MM.1S (cell line): ENCODE results near the gene MCEE.
"Not testable (repeated sequence)": the region's sequence is repeated elsewhere in the genome, so short reads cannot be mapped to it uniquely, and the experiment has no call there.

ENCODE experiments used
- DNase-seq: peaks from one replicate; pipeline ENCODE4 v3.0.0-alpha.2; 2015
- H2AFZ ChIP-seq: fragments of 300-600 bp; sonication (generic); 2 replicates; pipeline ENCODE4 v1.6.0; 2016; ENCODE audit warnings: antibody characterized with exemption, low read length
- H3F3A ChIP-seq: fragments of 300-600 bp; sonication (generic); 2 replicates; pipeline ENCODE4 v1.6.1; 2016; ENCODE audit warnings: mild to moderate bottlenecking, antibody characterized with exemption, low read length, moderate library complexity, mixed read lengths; ENCODE audit not compliant: insufficient read depth
- H3K27ac ChIP-seq: fragments of 300-600 bp; sonication (generic); 2 replicates; pipeline ENCODE4 v1.5.1; 2016; ENCODE audit warnings: mild to moderate bottlenecking, low read length
- H3K27me3 ChIP-seq: fragments of 300-600 bp; sonication (generic); replicated peaks from 2 replicates; pipeline ENCODE4 v1.6.0; 2016; ENCODE audit warnings: low read length; ENCODE audit not compliant: insufficient read depth
- H3K36me3 ChIP-seq: fragments of 300-600 bp; sonication (generic); replicated peaks from 2 replicates; pipeline ENCODE4 v1.6.1; 2016; ENCODE audit warnings: mild to moderate bottlenecking, low read length, mixed read lengths; ENCODE audit not compliant: insufficient read depth
- H3K4me1 ChIP-seq: fragments of 300-600 bp; sonication (generic); 2 replicates; pipeline ENCODE4 v1.6.1; 2016; ENCODE audit warnings: low read length, mixed read lengths
- H3K4me2 ChIP-seq: fragments of 300-600 bp; sonication (generic); 2 replicates; pipeline ENCODE4 v1.6.0; 2016; ENCODE audit warnings: low read depth, low read length
- H3K4me3 ChIP-seq: fragments of 300-600 bp; sonication (generic); 2 replicates; pipeline ENCODE4 v1.5.1; 2016; ENCODE audit warnings: low read length, mixed read lengths
- H3K79me2 ChIP-seq: fragments of 300-600 bp; sonication (generic); 2 replicates; pipeline ENCODE4 v1.6.1; 2016; ENCODE audit warnings: mixed run types, low read length, mixed read lengths
- H3K9ac ChIP-seq: fragments of 300-600 bp; sonication (generic); 2 replicates; pipeline ENCODE4 v1.6.1; 2016; ENCODE audit warnings: low read length, mixed read lengths
- H3K9me2 ChIP-seq: fragments of 300-600 bp; sonication (generic); replicated peaks from 2 replicates; pipeline ENCODE4 v1.6.1; 2016; ENCODE audit warnings: mild to moderate bottlenecking, low read length, mixed read lengths; ENCODE audit not compliant: insufficient read depth
- H3K9me3 ChIP-seq: fragments of 300-600 bp; sonication (generic); replicated peaks from 2 replicates; pipeline ENCODE4 v1.6.1; 2016; ENCODE audit warnings: mild to moderate bottlenecking, low read length, mixed read lengths; ENCODE audit not compliant: insufficient read depth
- H4K20me1 ChIP-seq: fragments of 300-600 bp; sonication (generic); 2 replicates; pipeline ENCODE4 v1.6.1; 2016; ENCODE audit warnings: mild to moderate bottlenecking, low read length, moderate library complexity, mixed read lengths; ENCODE audit not compliant: insufficient read depth
- CTCF ChIP-seq: fragments of 300-600 bp; sonication (generic); IDR thresholded peaks from 2 replicates; pipeline ENCODE4 v1.5.1; 2016; ENCODE audit warnings: antibody characterized with exemption, low read length, mixed read lengths
- EZH2 ChIP-seq: fragments of 300-600 bp; sonication (generic); optimal IDR thresholded peaks from 2 replicates; pipeline ENCODE3; 2017; ENCODE audit warnings: low read depth, mild to moderate bottlenecking, antibody characterized with exemption, low read length, mixed read lengths
- EZH2phosphoT487 ChIP-seq: fragments of 300-600 bp; sonication (generic); IDR thresholded peaks from 2 replicates; pipeline ENCODE4 v1.6.1; 2018; ENCODE audit warnings: antibody characterized with exemption, low read length

Gene MCEE

GRCh38 chr2:71130152-71130904 lies at the start of gene MCEE, which contains the start of gene MPHOSPH10:
TSS of gene MCEE (minus strand) at chr2:71130229. CDS start at chr2:71130219, 10 bp downstream.
TSS of gene MPHOSPH10 (plus strand) at chr2:71130634. CDS start at chr2:71130666, 32 bp downstream.
- Histone ChIP-seq H3K4me1 (peaks cover 6% of the 10 kb centered on the region), H3K27ac (peak within 1 kb of the TSS; percentile 73), H3K4me3 (peak within 1 kb of the TSS; percentile 89), H3K36me3 (no peaks in the 10 kb centered on the region; the same call in 1 of the 2 replicates), H3K9ac (peak within 1 kb of the TSS; percentile 93), H3K4me2 (peak within 1 kb of the TSS; percentile 97), H3F3A (no peaks in the 10 kb centered on the region), H3K9me3 (no peaks in the 10 kb centered on the region), H3K27me3 (no peaks in the 10 kb centered on the region), H3K79me2 (peaks cover 81% of the 10 kb centered on the region), H2AFZ (peak within 1 kb of the TSS; percentile 86), H3K9me2 (no peaks in the 10 kb centered on the region), H4K20me1 (peaks cover 4% of the 10 kb centered on the region; the same call in 1 of the 2 replicates)
- DNase-seq: peak; percentile 91
- TF ChIP-seq CTCF (no peak), EZH2 (no peak), EZH2phosphoT487 (no peak)

- H2AFZ ChIP-seq, H3K27me3 ChIP-seq, H3K9me3 ChIP-seq, H4K20me1 ChIP-seq, H3K9me2 ChIP-seq, H3K4me3 ChIP-seq, DNase-seq, H3K27ac ChIP-seq, H3F3A ChIP-seq, H3K4me1 ChIP-seq, H3K4me2 ChIP-seq, H3K79me2 ChIP-seq, H3K36me3 ChIP-seq, H3K9ac ChIP-seq: not testable (repeated sequence)
Measured at GRCh38 chr2:71178836-71179235, 48.8 kb upstream of the MCEE start.

GRCh38 chr2:71174207-71174606 lies 44.2 kb upstream of the MCEE start:
- H3K36me3 ChIP-seq: no peaks in the 10 kb centered on the region
- H3K4me1 ChIP-seq: 0 out of 2 replicates have a peak, but pooled peaks cover 8% of the 10 kb centered on the region
- TF ChIP-seq EZH2 (no peak), CTCF (no peak), EZH2phosphoT487 (no peak)
- H3K27ac ChIP-seq: no peak overlapping the region
- 0 out of 2 replicates have a peak overlapping the region, but pooled peaks have one; percentile 31 for H2AFZ ChIP-seq
- no peaks in the 10 kb centered on the region for H3K9me2 ChIP-seq
- H3K4me3 ChIP-seq: no peak overlapping the region
- H3K4me2 ChIP-seq: no peak overlapping the region
- H3K9ac ChIP-seq: no peak overlapping the region
- no peaks in the 10 kb centered on the region for H3K79me2 ChIP-seq
- no peaks in the 10 kb centered on the region for H3K9me3 ChIP-seq
- H4K20me1 ChIP-seq: no peaks in the 10 kb centered on the region
- no peaks in the 10 kb centered on the region for H3F3A ChIP-seq
- H3K27me3 ChIP-seq: no peaks in the 10 kb centered on the region
- DNase-seq: no peak

- Histone ChIP-seq H3K9me2 (no peaks in the 10 kb centered on the region), H3K79me2 (no peaks in the 10 kb centered on the region), H3K27me3 (no peaks in the 10 kb centered on the region), H3K4me1 (0 out of 2 replicates have a peak, but pooled peaks cover 8% of the 10 kb centered on the region), H3F3A (no peaks in the 10 kb centered on the region), H3K4me2 (no peak overlapping the region), H4K20me1 (no peaks in the 10 kb centered on the region), H3K27ac (no peak overlapping the region), H3K9ac (no peak overlapping the region), H3K9me3 (no peaks in the 10 kb centered on the region), H3K36me3 (no peaks in the 10 kb centered on the region), H2AFZ (no peak overlapping the region), H3K4me3 (no peak overlapping the region)
- no peak for DNase-seq
- TF ChIP-seq CTCF (no peak), EZH2phosphoT487 (no peak), EZH2 (no peak)
Measured at GRCh38 chr2:71173096-71173495, 43.1 kb upstream of the MCEE start.
